CD4-positive, CD25-positive, alpha-beta regulatory T cell (primary cell): Measurements from ENCODE around the gene B3GALT4. TPM values are rescaled to one million over a fixed set of nuclear protein-coding genes. Genes with fewer than 3 reads are reported as not detected.

Experiments
- ATAC-seq, 2 donors: fragments of 150-1000 bp; cut with Tn5 transposase; one replicate each; pipeline ENCODE4 v1.10.0; 2021; ENCODE audit warnings: low read depth in 2 of 2, moderate number of reproducible peaks in 2 of 2, moderate library complexity in 1 of 2
- DNase-seq, 3 donors: peaks; one replicate each; pipeline versions ENCODE4 v3.0.0 to v3.0.0-alpha.2; 2012 to 2022; ENCODE audit warnings: mixed read lengths in 1 of 3
- H3K27ac ChIP-seq: one replicate; pipeline ENCODE4 v1.7.0; 2013; ENCODE audit warnings: mild to moderate bottlenecking, low read length; ENCODE audit not compliant: insufficient read depth, poor library complexity, severe bottlenecking
- H3K27me3 ChIP-seq: one replicate; pipeline ENCODE4 v1.7.0; 2013; ENCODE audit warnings: low read length; ENCODE audit not compliant: control insufficient read depth, insufficient read depth
- H3K36me3 ChIP-seq: one replicate; pipeline ENCODE4 v1.7.0; 2013; ENCODE audit warnings: mild to moderate bottlenecking, low read length, moderate library complexity; ENCODE audit not compliant: control insufficient read depth, insufficient read depth
- H3K4me1 ChIP-seq: 2 replicates; pipeline ENCODE4 v1.7.0; 2013; ENCODE audit warnings: mild to moderate bottlenecking, low read length; ENCODE audit not compliant: insufficient read depth, control insufficient read depth, poor library complexity, severe bottlenecking
- H3K4me3 ChIP-seq: one replicate; pipeline ENCODE4 v1.7.0; 2013; ENCODE audit warnings: low read depth, mild to moderate bottlenecking, low read length, moderate library complexity
- H3K9me3 ChIP-seq, 2 experiments: 1 replicate in 1 of 2; 2 replicates in 1 of 2; pipeline ENCODE4 v1.7.0; 2013; ENCODE audit warnings: low read length in 2 of 2, mild to moderate bottlenecking in 1 of 2, moderate library complexity in 1 of 2; ENCODE audit not compliant: control insufficient read depth in 2 of 2
- H3K27ac Mint-ChIP-seq, 3 donors: one replicate each; pipeline ENCODE4 v1.8.0; 2020 to 2022; ENCODE audit warnings: mild to moderate bottlenecking in 3 of 3, mixed read lengths in 3 of 3, moderate library complexity in 2 of 3
- H3K27me3 Mint-ChIP-seq: one replicate; pipeline ENCODE4 v1.8.0; 2022; ENCODE audit warnings: mild to moderate bottlenecking, mixed read lengths
- H3K36me3 Mint-ChIP-seq: one replicate; pipeline ENCODE4 v1.8.0; 2020; ENCODE audit warnings: mixed read lengths
- H3K4me1 Mint-ChIP-seq, 4 donors: one replicate each; pipeline ENCODE4 v1.8.0; 2020 to 2022; ENCODE audit warnings: mixed read lengths in 4 of 4, mild to moderate bottlenecking in 1 of 4
- H3K4me3 Mint-ChIP-seq, 4 donors: one replicate each; pipeline ENCODE4 v1.8.0; 2020 to 2022; ENCODE audit warnings: mild to moderate bottlenecking in 4 of 4, mixed read lengths in 4 of 4, moderate library complexity in 3 of 4
- H3K9me3 Mint-ChIP-seq, 7 donors: one replicate each; pipeline ENCODE4 v1.8.0; 2020 to 2022; ENCODE audit warnings: mixed read lengths in 7 of 7, mild to moderate bottlenecking in 3 of 7, moderate library complexity in 2 of 7
- polyA plus RNA-seq, 4 donors: library from polyadenylated mRNA; unstranded; fragments of 300-500 nt; fragmentation: Illumina TruSeq; gene quantifications; one replicate each; pipeline ENCODE4 v1.2.3, GENCODE V29; 2021
- total RNA-seq: library from RNA; stranded (reverse); gene quantifications from one replicate; pipeline ENCODE4 v1.2.3, GENCODE V29; 2022

B3GALT4 gene
- total and polyA plus RNA-seq, 5 donors from 2014 or later: 17.5 to 35.9 (median 31.1) TPM

GRCh38 chr6:33319939-33320314, 43.0 kb downstream of the B3GALT4 start:
- no peaks in the 10 kb centered on the region for H3K27me3 Mint-ChIP-seq
- Histone ChIP-seq H3K27ac (no peak overlapping the region), H3K27me3 (no peaks in the 10 kb centered on the region), H3K4me3 (peak overlapping the region; percentile 12), H3K36me3 (peaks cover 32% of the 10 kb centered on the region), H3K4me1 (peaks cover 79% of the 10 kb centered on the region), H3K9me3 (no peaks in the 10 kb centered on the region)
- peaks cover 4 to 92% (median 42%) of the 10 kb centered on the region in 4 donors for H3K4me1 Mint-ChIP-seq
- peaks cover 38% of the 10 kb centered on the region for H3K36me3 Mint-ChIP-seq
- H3K9me3 Mint-ChIP-seq: peaks cover 0 to 1% (median 0%) of the 10 kb centered on the region in 7 donors
- DNase-seq (no peak), ATAC-seq (no peak)
- peak overlapping the region; percentile 49 to 98 (median 75) for H3K27ac Mint-ChIP-seq
- peak overlapping the region in 3 of 4 donors; percentile 90 to 100 (median 99) for H3K4me3 Mint-ChIP-seq

GRCh38 chr6:33320315-33321181, 43.6 kb downstream of the B3GALT4 start:
- Mint-ChIP-seq H3K36me3 (peaks cover 38% of the 10 kb centered on the region), H3K4me3 (peak overlapping the region; percentile 84 to 100 (median 94)), H3K4me1 (peaks cover 4 to 86% (median 42%) of the 10 kb centered on the region in 4 donors), H3K9me3 (peaks cover 0 to 1% (median 0%) of the 10 kb centered on the region in 7 donors), H3K27ac (peak overlapping the region in 2 of 3 donors; percentile 71 to 98), H3K27me3 (no peaks in the 10 kb centered on the region)
- H3K4me3 ChIP-seq: no peak overlapping the region
- H3K4me1 ChIP-seq: peaks cover 73% of the 10 kb centered on the region
- peaks cover 32% of the 10 kb centered on the region for H3K36me3 ChIP-seq
- no peak for ATAC-seq
- H3K27ac ChIP-seq: no peak overlapping the region
- no peaks in the 10 kb centered on the region for H3K27me3 ChIP-seq
- H3K9me3 ChIP-seq: no peaks in the 10 kb centered on the region
- no peak for DNase-seq

GRCh38 chr6:33321227-33321626, 44.3 kb downstream of the B3GALT4 start:
- peak overlapping the region; percentile 98 for H3K4me3 ChIP-seq

GRCh38 chr6:33323623-33323948, 46.7 kb downstream of the B3GALT4 start:
- Histone ChIP-seq H3K4me1 (peaks cover 52% of the 10 kb centered on the region), H3K4me3 (peak overlapping the region; percentile 96), H3K27ac (peak overlapping the region; percentile 86), H3K27me3 (no peaks in the 10 kb centered on the region), H3K9me3 (no peaks in the 10 kb centered on the region), H3K36me3 (peaks cover 31% of the 10 kb centered on the region)
- DNase-seq (no peak), ATAC-seq (no peak)
- H3K4me1 Mint-ChIP-seq: peaks cover 4 to 58% (median 31%) of the 10 kb centered on the region in 4 donors
- H3K27ac Mint-ChIP-seq: peak overlapping the region; percentile 95 to 99 (median 98)
- no peaks in the 10 kb centered on the region for H3K27me3 Mint-ChIP-seq
- peaks cover 31% of the 10 kb centered on the region for H3K36me3 Mint-ChIP-seq
- peak overlapping the region; percentile 90 to 100 (median 98) for H3K4me3 Mint-ChIP-seq
- H3K9me3 Mint-ChIP-seq: peaks cover 0 to 1% (median 0%) of the 10 kb centered on the region in 7 donors

More at GRCh38 chr6:33321227-33321626, 44.3 kb downstream of the B3GALT4 start:
- no peak for DNase-seq
- peaks cover 32% of the 10 kb centered on the region for H3K36me3 ChIP-seq
- H3K9me3 Mint-ChIP-seq: peaks cover 0 to 1% (median 0%) of the 10 kb centered on the region in 7 donors
- H3K36me3 Mint-ChIP-seq: peaks cover 38% of the 10 kb centered on the region
- H3K27ac ChIP-seq: no peak overlapping the region
- H3K4me3 Mint-ChIP-seq: peak overlapping the region; percentile 84 to 100 (median 94)
- peaks cover 68% of the 10 kb centered on the region for H3K4me1 ChIP-seq
- no peaks in the 10 kb centered on the region for H3K9me3 ChIP-seq
- ATAC-seq: no peak
- peaks cover 4 to 79% (median 44%) of the 10 kb centered on the region in 4 donors for H3K4me1 Mint-ChIP-seq
- no peaks in the 10 kb centered on the region for H3K27me3 ChIP-seq
- peak overlapping the region in 1 of 3 donors; percentile 62 for H3K27ac Mint-ChIP-seq
- no peaks in the 10 kb centered on the region for H3K27me3 Mint-ChIP-seq

- Mint-ChIP-seq H3K4me3 (peak overlapping the region; percentile 90 to 100 (median 98)), H3K27ac (peak overlapping the region; percentile 95 to 99 (median 98)), H3K4me1 (peaks cover 4 to 52% (median 26%) of the 10 kb centered on the region in 4 donors), H3K27me3 (no peaks in the 10 kb centered on the region), H3K36me3 (peaks cover 25% of the 10 kb centered on the region), H3K9me3 (peaks cover 0 to 1% (median 0%) of the 10 kb centered on the region in 7 donors)
- ATAC-seq: no peak
- Histone ChIP-seq H3K9me3 (no peaks in the 10 kb centered on the region), H3K27ac (peak overlapping the region; percentile 86), H3K4me3 (peak overlapping the region; percentile 96), H3K4me1 (peaks cover 47% of the 10 kb centered on the region), H3K36me3 (peaks cover 26% of the 10 kb centered on the region), H3K27me3 (no peaks in the 10 kb centered on the region)
- DNase-seq: peak in 1 of 3 donors; percentile 20
Measured at GRCh38 chr6:33324125-33324524, 47.2 kb downstream of the B3GALT4 start.

Other genes with a start within 250 kb of the B3GALT4 start
- gene HLA-DPA1, start 203.5 kb upstream of the B3GALT4 start, total RNA-seq: 102 TPM
- gene HLA-DPA1, start 203.5 kb upstream of the B3GALT4 start, polyA plus RNA-seq: 100 to 1,000 TPM in 3 of 4 donors, 10 to 100 TPM in 1; 97.9 to 292 (median 209) TPM
- gene HLA-DPB1, start 201.1 kb upstream of the B3GALT4 start, total RNA-seq: 153 TPM
- 100 to 1,000 TPM; 144 to 335 (median 244) TPM for gene HLA-DPB1, start 201.1 kb upstream of the B3GALT4 start, polyA plus RNA-seq
- gene COL11A2, start 84.7 kb upstream of the B3GALT4 start, total RNA-seq: 0.89 TPM
- under 1 TPM in 2 of 4 donors, not detected in 2; 0.34 to 0.43 TPM for gene COL11A2, start 84.7 kb upstream of the B3GALT4 start, polyA plus RNA-seq
- 62.6 TPM for gene RXRB, start 76.5 kb upstream of the B3GALT4 start, total RNA-seq
- gene RXRB, start 76.5 kb upstream of the B3GALT4 start, polyA plus RNA-seq: 1 to 10 TPM; 7.1 to 8.9 (median 7.2) TPM
- 24.1 TPM for gene SLC39A7, start 76.3 kb upstream of the B3GALT4 start, total RNA-seq
- 10 to 100 TPM; 11.4 to 27.3 (median 20.4) TPM for gene SLC39A7, start 76.3 kb upstream of the B3GALT4 start, polyA plus RNA-seq
- 8.8 TPM for gene HSD17B8, start 72.5 kb upstream of the B3GALT4 start, total RNA-seq
- gene HSD17B8, start 72.5 kb upstream of the B3GALT4 start, polyA plus RNA-seq: 10 to 100 TPM; 33.3 to 53.9 (median 41.9) TPM
- gene RING1, start 68.6 kb upstream of the B3GALT4 start, total RNA-seq: 34.2 TPM
- 1 to 10 TPM; 4.9 to 6.3 (median 5.5) TPM for gene RING1, start 68.6 kb upstream of the B3GALT4 start, polyA plus RNA-seq
- 70.6 TPM for gene VPS52, start 5.2 kb upstream of the B3GALT4 start, total RNA-seq
- 10 to 100 TPM; 12.4 to 17.4 (median 15.0) TPM for gene VPS52, start 5.2 kb upstream of the B3GALT4 start, polyA plus RNA-seq
- 2,198 TPM for gene RPS18, start 5.0 kb upstream of the B3GALT4 start, total RNA-seq
- gene RPS18, start 5.0 kb upstream of the B3GALT4 start, polyA plus RNA-seq: over 10,000 TPM in 1 of 4 donors, 1,000 to 10,000 TPM in 3; 7,008 to 10,525 (median 8,528) TPM
- 31.5 TPM for gene WDR46, start 12.1 kb downstream of the B3GALT4 start, total RNA-seq
- 10 to 100 TPM; 50.6 to 54.0 (median 52.0) TPM for gene WDR46, start 12.1 kb downstream of the B3GALT4 start, polyA plus RNA-seq
- gene PFDN6, start 12.5 kb downstream of the B3GALT4 start, total RNA-seq: 20.0 TPM
- 10 to 100 TPM; 33.7 to 47.0 (median 38.4) TPM for gene PFDN6, start 12.5 kb downstream of the B3GALT4 start, polyA plus RNA-seq
- gene RGL2, start 21.8 kb downstream of the B3GALT4 start, total RNA-seq: 59.2 TPM
- 1 to 10 TPM; 7.2 to 9.4 (median 8.1) TPM for gene RGL2, start 21.8 kb downstream of the B3GALT4 start, polyA plus RNA-seq
- 281 TPM for gene TAPBP, start 37.0 kb downstream of the B3GALT4 start, total RNA-seq
- 100 to 1,000 TPM; 251 to 314 (median 262) TPM for gene TAPBP, start 37.0 kb downstream of the B3GALT4 start, polyA plus RNA-seq
- 19.4 TPM for gene ZBTB22, start 40.6 kb downstream of the B3GALT4 start, total RNA-seq
- gene ZBTB22, start 40.6 kb downstream of the B3GALT4 start, polyA plus RNA-seq: 10 to 100 TPM in 2 of 4 donors, 1 to 10 TPM in 2; 8.3 to 13.5 (median 11.5) TPM
- 45.1 TPM for gene DAXX, start 45.8 kb downstream of the B3GALT4 start, total RNA-seq
- gene DAXX, start 45.8 kb downstream of the B3GALT4 start, polyA plus RNA-seq: 100 to 1,000 TPM in 2 of 4 donors, 10 to 100 TPM in 2; 88.0 to 104 (median 97.5) TPM
- 8.7 TPM for gene KIFC1, start 114.7 kb downstream of the B3GALT4 start, total RNA-seq
- gene KIFC1, start 114.7 kb downstream of the B3GALT4 start, polyA plus RNA-seq: 1 to 10 TPM in 3 of 4 donors, under 1 TPM in 1; 0.41 to 3.9 (median 1.3) TPM
- 403 TPM for gene PHF1, start 133.9 kb downstream of the B3GALT4 start, total RNA-seq
- 10 to 100 TPM; 41.5 to 72.2 (median 64.1) TPM for gene PHF1, start 133.9 kb downstream of the B3GALT4 start, polyA plus RNA-seq
- gene CUTA, start 141.0 kb downstream of the B3GALT4 start, total RNA-seq: 202 TPM
- gene CUTA, start 141.0 kb downstream of the B3GALT4 start, polyA plus RNA-seq: 100 to 1,000 TPM; 435 to 529 (median 489) TPM
- gene SYNGAP1, start 142.9 kb downstream of the B3GALT4 start, total RNA-seq: 81.4 TPM
- under 1 TPM; 0.48 to 0.82 (median 0.63) TPM for gene SYNGAP1, start 142.9 kb downstream of the B3GALT4 start, polyA plus RNA-seq
- gene ZBTB9, start 177.5 kb downstream of the B3GALT4 start, total RNA-seq: 8.6 TPM
- gene ZBTB9, start 177.5 kb downstream of the B3GALT4 start, polyA plus RNA-seq: 10 to 100 TPM in 1 of 4 donors, 1 to 10 TPM in 3; 4.5 to 11.7 (median 6.8) TPM